Measurements from ENCODE around the gene ATXN10. TPM values are rescaled to one million over a fixed set of nuclear protein-coding genes. Genes with fewer than 3 reads are reported as not detected.

The ATXN10 gene
- total and polyA plus RNA-seq, 11 donors: 55.0 to 192 (median 149) TPM

DNA sequence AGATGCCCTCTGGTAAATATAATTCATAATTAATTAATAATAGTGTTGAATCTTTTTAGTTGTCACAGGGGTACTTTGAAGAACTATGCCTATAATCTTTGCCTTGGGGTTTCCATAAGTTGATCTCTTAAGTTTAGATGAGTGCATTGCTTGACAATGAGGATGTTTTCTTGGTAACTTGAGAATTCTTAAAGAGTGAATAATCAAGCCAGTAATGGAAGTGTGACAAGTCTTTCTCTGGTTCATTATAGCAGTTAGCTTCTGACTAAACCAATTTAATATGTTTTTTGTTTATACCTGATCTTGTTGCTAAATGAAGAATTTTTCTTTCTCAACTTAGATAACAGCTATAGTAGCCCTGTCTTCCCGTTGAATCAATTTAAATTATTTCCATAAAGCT, 46.2 kb downstream of the ATXN10 start:
- no peak for TF ChIP-seq CTCF (IDR thresholded peaks at IDR 0.05)
- TF ChIP-seq POLR2A (IDR thresholded peaks at IDR 0.05): no peak
- Histone ChIP-seq H3K4me3 (no peak overlapping the region), H3K9me3 (no peaks in the 10 kb centered on the region), H3K4me1 (peaks cover 0 to 10% (median 0%) of the 10 kb centered on the region in 12 donors), H3K27me3 (no peaks in the 10 kb centered on the region), H3K27ac (no peak overlapping the region), H3K36me3 (peaks cover 0 to 75% (median 43%) of the 10 kb centered on the region in 9 donors)
- ATAC-seq (no peak), DNase-seq (no peak)
- 92 to 98% (median 95%) methylated on average over 1 of the region's 1 CpG for WGBS, 4 donors
- intact Hi-C loops (cut with DNase I): no loop called here

DNA sequence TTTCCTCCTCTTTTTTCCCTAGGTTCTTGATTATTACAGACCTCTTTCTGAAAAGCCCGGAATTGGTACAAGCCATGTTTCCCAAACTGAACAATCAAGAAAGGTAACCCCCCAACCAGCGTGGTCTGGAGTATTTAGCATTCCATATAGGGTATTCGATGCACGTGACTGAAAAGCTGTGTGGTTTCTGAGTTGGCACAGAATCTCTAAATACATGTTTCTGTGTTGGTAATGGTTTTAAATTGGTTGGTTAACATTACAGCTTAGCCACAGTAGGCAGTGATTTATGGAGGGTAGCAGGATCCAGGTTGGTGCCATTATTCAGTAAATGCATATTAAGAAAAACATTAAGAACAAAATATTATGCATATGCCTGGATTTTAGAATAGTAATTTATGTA, 46.8 kb downstream of the ATXN10 start:
- WGBS, 4 donors: 94 to 96% (median 94%) methylated on average over 4 of the region's 4 CpGs
- H3K9me3 ChIP-seq: no peaks in the 10 kb centered on the region
- no peak for DNase-seq
- peaks cover 0 to 70% (median 38%) of the 10 kb centered on the region in 9 donors for H3K36me3 ChIP-seq
- intact Hi-C loops (cut with DNase I): no loop called here
- H3K4me1 ChIP-seq: peaks cover 0 to 6% (median 0%) of the 10 kb centered on the region in 12 donors
- no peak overlapping the region for H3K27ac ChIP-seq
- no peaks in the 10 kb centered on the region for H3K27me3 ChIP-seq
- no peak for ATAC-seq
- H3K4me3 ChIP-seq: no peak overlapping the region
- TF ChIP-seq POLR2A (IDR thresholded peaks at IDR 0.05): no peak
- no peak for TF ChIP-seq CTCF (IDR thresholded peaks at IDR 0.05)

DNA sequence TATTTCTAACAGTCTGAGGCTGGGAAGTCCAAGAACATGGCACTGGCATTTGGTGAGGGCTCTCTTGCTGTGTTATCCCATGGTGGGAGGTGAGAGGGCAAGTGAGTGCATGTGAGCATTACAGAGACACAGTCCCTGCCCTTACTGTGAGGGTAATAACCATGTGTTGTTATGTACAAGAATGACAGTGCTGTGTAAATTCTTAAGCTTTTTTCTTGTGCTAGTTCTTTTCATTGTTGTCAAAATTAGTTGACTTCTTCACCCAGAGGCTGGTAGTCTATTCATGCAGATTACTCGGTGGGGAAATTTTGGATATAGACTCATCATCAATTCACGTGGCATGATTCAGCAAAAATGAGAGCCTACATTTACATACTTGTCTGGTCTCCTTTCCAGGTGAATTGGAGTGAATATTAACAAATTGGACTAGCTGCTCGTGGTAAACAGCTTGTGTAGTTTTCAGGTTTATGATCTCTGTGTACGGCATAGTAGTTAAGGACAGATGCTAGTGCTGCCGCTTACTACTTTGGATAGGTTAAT, 49.3 kb downstream of the ATXN10 start:
- H3K27ac ChIP-seq: no peak overlapping the region
- peaks cover 0 to 9% (median 0%) of the 10 kb centered on the region in 12 donors for H3K4me1 ChIP-seq
- DNase-seq: no peak
- no peak for ATAC-seq
- peaks cover 0 to 52% (median 32%) of the 10 kb centered on the region in 9 donors for H3K36me3 ChIP-seq
- H3K4me3 ChIP-seq: no peak overlapping the region
- WGBS, 4 donors: 95 to 98% (median 96%) methylated on average over 5 of the region's 5 CpGs
- H3K9me3 ChIP-seq: no peaks in the 10 kb centered on the region
- intact Hi-C loops (cut with DNase I): no loop called here
- TF ChIP-seq POLR2A (IDR thresholded peaks at IDR 0.05) (no peak), CTCF (IDR thresholded peaks at IDR 0.05) (no peak)
- no peaks in the 10 kb centered on the region for H3K27me3 ChIP-seq

GRCh38 chr22:45722006-45722405, 50.4 kb downstream of the ATXN10 start:
- H3K27me3 ChIP-seq: no peaks in the 10 kb centered on the region
- 74 to 82% (median 78%) methylated on average over 2 of the region's 2 CpGs for WGBS, 4 donors
- TF ChIP-seq CTCF (IDR thresholded peaks at IDR 0.05): no peak
- no peak for TF ChIP-seq POLR2A (IDR thresholded peaks at IDR 0.05)
- H3K27ac ChIP-seq: no peak overlapping the region
- intact Hi-C loops (cut with DNase I): no loop called here
- H3K4me3 ChIP-seq: no peak overlapping the region
- peaks cover 0 to 7% (median 0%) of the 10 kb centered on the region in 12 donors for H3K4me1 ChIP-seq
- no peaks in the 10 kb centered on the region for H3K9me3 ChIP-seq
- DNase-seq (no peak), ATAC-seq (no peak)
- H3K36me3 ChIP-seq: peaks cover 0 to 50% (median 32%) of the 10 kb centered on the region in 9 donors
